WI38 (cell line): ENCODE results near the gene KRT15.

Experiments used
- H3K4me3 ChIP-seq: 2 replicates; pipeline ENCODE4 v1.5.1; 2011; ENCODE audit warnings: low read depth, mild to moderate bottlenecking, control low read depth, low read length
- CTCF ChIP-seq: IDR thresholded peaks from 2 replicates; pipeline ENCODE4 v1.5.1; 2012; ENCODE audit warnings: low read depth, mild to moderate bottlenecking, control low read depth, low read length

KRT15 gene

GRCh38 chr17:41556306-41556705 lies 37.6 kb upstream of the KRT15 start:
- TF ChIP-seq CTCF: no peak
- no peak overlapping the region for H3K4me3 ChIP-seq

GRCh38 chr17:41555105-41555887 lies 36.6 kb upstream of the KRT15 start:
- no peak for TF ChIP-seq CTCF

GRCh38 chr17:41553987-41554680 lies 35.4 kb upstream of the KRT15 start:
- no peak for TF ChIP-seq CTCF
- no peak overlapping the region for H3K4me3 ChIP-seq

More at GRCh38 chr17:41555105-41555887, 36.6 kb upstream of the KRT15 start:
- no peak overlapping the region for H3K4me3 ChIP-seq

- no peak for TF ChIP-seq CTCF
- H3K4me3 ChIP-seq: no peak overlapping the region
Observed at GRCh38 chr17:41553176-41553575, 34.5 kb upstream of the KRT15 start.

- TF ChIP-seq CTCF: no peak
- H3K4me3 ChIP-seq: no peak overlapping the region
Observed at GRCh38 chr17:41552455-41552854, 33.8 kb upstream of the KRT15 start.

- TF ChIP-seq CTCF: no peak
- no peak overlapping the region for H3K4me3 ChIP-seq
Observed at GRCh38 chr17:41551365-41551764, 32.7 kb upstream of the KRT15 start.

- no peak for TF ChIP-seq CTCF
- no peak overlapping the region for H3K4me3 ChIP-seq
Observed at GRCh38 chr17:41549596-41550039, 30.9 kb upstream of the KRT15 start.
